ENCODE results near the gene ENGASE. TPM values are rescaled to one million over a fixed set of nuclear protein-coding genes. Genes with fewer than 3 reads are reported as not detected.

Gene ENGASE
- total and polyA plus RNA-seq, 2 donors (not counting 1 experiment from before 2014, with no cell fraction given), result 3.6 to 14.9 TPM

DNA sequence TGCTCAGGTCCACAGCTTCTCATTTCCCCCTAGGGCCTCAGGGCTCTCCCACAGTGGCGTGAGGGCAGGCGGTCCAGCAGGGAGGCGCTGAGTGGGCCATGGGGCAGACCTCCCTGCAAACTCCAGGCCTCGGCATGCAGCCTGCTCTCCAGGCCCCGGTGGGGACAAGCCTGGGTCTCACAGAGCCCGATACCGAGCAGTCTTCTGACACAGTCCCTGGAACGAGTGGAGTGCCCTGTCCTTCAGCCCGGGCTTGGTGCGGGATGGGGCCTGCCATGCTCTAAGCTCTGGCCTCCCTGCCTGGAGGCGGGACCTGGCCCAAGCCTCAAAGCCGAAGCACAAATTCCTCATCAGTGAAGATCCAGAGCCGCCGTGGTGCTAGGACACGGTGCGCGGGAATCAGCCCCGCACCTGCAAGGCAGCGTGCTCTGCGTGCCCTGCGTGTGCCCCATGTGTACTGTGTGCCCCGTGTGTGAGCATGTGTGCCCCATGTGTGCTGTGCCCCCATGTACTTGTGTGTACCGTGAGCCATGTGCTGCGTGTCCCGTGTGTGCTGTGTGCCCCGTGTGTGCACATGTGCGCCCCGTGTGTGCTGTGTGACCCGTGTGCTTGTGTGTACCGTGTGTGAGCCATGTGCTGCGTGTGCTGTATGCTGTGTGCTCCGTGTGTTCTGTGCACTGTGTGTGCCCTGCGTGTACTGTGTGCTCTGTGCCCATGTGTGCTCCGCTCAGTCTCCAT is 56.1 kb downstream of the ENGASE start:
- Histone ChIP-seq H3K4me2 (ENCODE audit: extremely low read depth, insufficient read depth, low read length) (no peak overlapping the region), H3K79me2 (ENCODE audit: control insufficient read depth, insufficient read depth, low read length) (no peaks in the 10 kb centered on the region), H3K9me3 (ENCODE audit: control insufficient read depth, insufficient read depth, low read depth, low read length) (no peaks in the 10 kb centered on the region), H3K9ac (ENCODE audit: insufficient read depth, low read length) (no peak overlapping the region), H3K4me1 (ENCODE audit: control insufficient read depth, extremely low read depth, insufficient read depth, low read length) (no peaks in the 10 kb centered on the region), H3K27ac (ENCODE audit: insufficient read depth, low read length) (no peak overlapping the region), H2AFZ (ENCODE audit: low read length) (no peak overlapping the region), H4K20me1 (ENCODE audit: control insufficient read depth, extremely low read depth, insufficient read depth, low read length) (no peaks in the 10 kb centered on the region), H3K4me3 (replicated peaks in 1 of 4; ENCODE audit: control extremely low read depth in 1 of 4, insufficient read depth in 1 of 4, low read depth in 3 of 4, low read length in 4 of 4) (no peak overlapping the region), H3K27me3 (ENCODE audit: control insufficient read depth, insufficient read depth, low read length) (peaks cover 9% of the 10 kb centered on the region), H3K36me3 (ENCODE audit: control insufficient read depth, insufficient read depth, low read length) (no peaks in the 10 kb centered on the region)
- DNase-seq (ENCODE audit: low read depth in 2 of 2), result no peak
- TF ChIP-seq, protein P1, sequence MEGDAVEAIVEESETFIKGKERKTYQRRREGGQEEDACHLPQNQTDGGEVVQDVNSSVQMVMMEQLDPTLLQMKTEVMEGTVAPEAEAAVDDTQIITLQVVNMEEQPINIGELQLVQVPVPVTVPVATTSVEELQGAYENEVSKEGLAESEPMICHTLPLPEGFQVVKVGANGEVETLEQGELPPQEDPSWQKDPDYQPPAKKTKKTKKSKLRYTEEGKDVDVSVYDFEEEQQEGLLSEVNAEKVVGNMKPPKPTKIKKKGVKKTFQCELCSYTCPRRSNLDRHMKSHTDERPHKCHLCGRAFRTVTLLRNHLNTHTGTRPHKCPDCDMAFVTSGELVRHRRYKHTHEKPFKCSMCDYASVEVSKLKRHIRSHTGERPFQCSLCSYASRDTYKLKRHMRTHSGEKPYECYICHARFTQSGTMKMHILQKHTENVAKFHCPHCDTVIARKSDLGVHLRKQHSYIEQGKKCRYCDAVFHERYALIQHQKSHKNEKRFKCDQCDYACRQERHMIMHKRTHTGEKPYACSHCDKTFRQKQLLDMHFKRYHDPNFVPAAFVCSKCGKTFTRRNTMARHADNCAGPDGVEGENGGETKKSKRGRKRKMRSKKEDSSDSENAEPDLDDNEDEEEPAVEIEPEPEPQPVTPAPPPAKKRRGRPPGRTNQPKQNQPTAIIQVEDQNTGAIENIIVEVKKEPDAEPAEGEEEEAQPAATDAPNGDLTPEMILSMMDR (conservative IDR thresholded peaks at IDR 0.05 in 1 of 2, IDR thresholded peaks at IDR 0.05 in 1 of 2; ENCODE audit: low read depth in 1 of 2, low read length in 2 of 2), result no peak
- no peak for TF ChIP-seq EZH2 (IDR thresholded peaks at IDR 0.05; ENCODE audit: low read length, missing control alignments)

- H3K36me3 ChIP-seq (ENCODE audit: control insufficient read depth, insufficient read depth, low read length), result no peaks in the 10 kb centered on the region
- no peaks in the 10 kb centered on the region for H3K4me1 ChIP-seq (ENCODE audit: control insufficient read depth, extremely low read depth, insufficient read depth, low read length)
Observed at GRCh38 chr17:79131274-79131635, 56.6 kb downstream of the ENGASE start.

DNA sequence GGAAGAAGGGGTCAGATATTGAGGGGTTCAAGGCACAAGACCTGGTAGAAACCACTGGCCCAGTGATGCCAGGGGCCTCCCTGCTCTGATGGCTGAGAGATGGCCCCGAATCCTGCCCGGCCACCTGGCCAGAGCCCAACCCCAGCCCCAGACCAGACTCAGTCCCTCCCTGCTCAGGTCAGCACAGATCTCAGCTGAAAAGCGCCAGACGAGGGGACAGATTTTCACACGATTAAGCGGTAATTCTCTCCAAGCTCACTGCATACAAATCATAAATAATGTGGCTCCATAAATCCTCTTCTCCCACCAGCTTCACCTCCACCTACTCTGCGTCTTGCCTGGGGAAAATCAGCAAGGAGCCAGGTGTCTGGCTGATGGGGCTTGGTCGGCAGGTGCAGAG is 57.1 kb downstream of the ENGASE start:
- Histone ChIP-seq H3K27me3 (ENCODE audit: control insufficient read depth, insufficient read depth, low read length) (peaks cover 6% of the 10 kb centered on the region), H3K4me2 (ENCODE audit: extremely low read depth, insufficient read depth, low read length) (no peak overlapping the region), H3K79me2 (ENCODE audit: control insufficient read depth, insufficient read depth, low read length) (no peaks in the 10 kb centered on the region), H2AFZ (ENCODE audit: low read length) (no peak overlapping the region), H3K4me3 (replicated peaks in 1 of 4; ENCODE audit: control extremely low read depth in 1 of 4, insufficient read depth in 1 of 4, low read depth in 3 of 4, low read length in 4 of 4) (no peak overlapping the region), H3K9me3 (ENCODE audit: control insufficient read depth, insufficient read depth, low read depth, low read length) (no peaks in the 10 kb centered on the region), H3K4me1 (ENCODE audit: control insufficient read depth, extremely low read depth, insufficient read depth, low read length) (no peaks in the 10 kb centered on the region), H3K9ac (ENCODE audit: insufficient read depth, low read length) (no peak overlapping the region), H3K27ac (ENCODE audit: insufficient read depth, low read length) (no peak overlapping the region), H4K20me1 (ENCODE audit: control insufficient read depth, extremely low read depth, insufficient read depth, low read length) (no peaks in the 10 kb centered on the region), H3K36me3 (ENCODE audit: control insufficient read depth, insufficient read depth, low read length) (no peaks in the 10 kb centered on the region)
- DNase-seq (ENCODE audit: low read depth in 2 of 2), result no peak
- TF ChIP-seq, protein P1 (conservative IDR thresholded peaks at IDR 0.05 in 1 of 2, IDR thresholded peaks at IDR 0.05 in 1 of 2; ENCODE audit: low read depth in 1 of 2, low read length in 2 of 2), result no peak
- TF ChIP-seq EZH2 (IDR thresholded peaks at IDR 0.05; ENCODE audit: low read length, missing control alignments), result no peak

More at GRCh38 chr17:79131274-79131635, 56.6 kb downstream of the ENGASE start:
- Histone ChIP-seq H3K9me3 (ENCODE audit: control insufficient read depth, insufficient read depth, low read depth, low read length) (no peaks in the 10 kb centered on the region), H4K20me1 (ENCODE audit: control insufficient read depth, extremely low read depth, insufficient read depth, low read length) (no peaks in the 10 kb centered on the region), H3K9ac (ENCODE audit: insufficient read depth, low read length) (no peak overlapping the region), H3K27me3 (ENCODE audit: control insufficient read depth, insufficient read depth, low read length) (peaks cover 6% of the 10 kb centered on the region), H3K4me2 (ENCODE audit: extremely low read depth, insufficient read depth, low read length) (no peak overlapping the region), H3K79me2 (ENCODE audit: control insufficient read depth, insufficient read depth, low read length) (no peaks in the 10 kb centered on the region), H3K4me3 (replicated peaks in 1 of 4; ENCODE audit: control extremely low read depth in 1 of 4, insufficient read depth in 1 of 4, low read depth in 3 of 4, low read length in 4 of 4) (no peak overlapping the region), H2AFZ (ENCODE audit: low read length) (no peak overlapping the region), H3K27ac (ENCODE audit: insufficient read depth, low read length) (no peak overlapping the region)
- no peak for DNase-seq (ENCODE audit: low read depth in 2 of 2)
- TF ChIP-seq EZH2 (IDR thresholded peaks at IDR 0.05; ENCODE audit: low read length, missing control alignments), result no peak
- TF ChIP-seq, protein P1 (conservative IDR thresholded peaks at IDR 0.05 in 1 of 2, IDR thresholded peaks at IDR 0.05 in 1 of 2; ENCODE audit: low read depth in 1 of 2, low read length in 2 of 2), result no peak
